SK-N-MC (cell line): ENCODE data around the gene RNF17.

Experiments
- EZH2 ChIP-seq: fragments of 200-600 bp; sonication (generic); IDR thresholded peaks from one replicate; pipeline ENCODE4 v1.6.1; 2017; ENCODE audit warnings: antibody characterized with exemption
- POLR2AphosphoS5 ChIP-seq: IDR thresholded peaks from 2 replicates; pipeline ENCODE4 v1.6.1; 2012; ENCODE audit warnings: mild to moderate bottlenecking, low read depth, low read length, borderline replicate concordance

- no peak for TF ChIP-seq EZH2
- TF ChIP-seq POLR2AphosphoS5, result no peak
Observed at GRCh38 chr13:24741016-24741662, 22.8 kb upstream of the RNF17 start.
